Astrocyte (in vitro differentiated cells and primary cell): ENCODE data around the gene PRCD.

Experiments
- CTCF ChIP-seq: IDR thresholded peaks from 2 replicates; pipeline ENCODE4 v1.5.1; 2011; ENCODE audit warnings: low read depth, mild to moderate bottlenecking, inconsistent platforms, low read length, moderate library complexity; ENCODE audit not compliant: insufficient read depth
- EZH2 ChIP-seq: IDR thresholded peaks from 2 replicates; pipeline ENCODE4 v1.6.1; 2012; ENCODE audit warnings: mild to moderate bottlenecking, low read length, inconsistent platforms; ENCODE audit not compliant: insufficient read depth

DNA sequence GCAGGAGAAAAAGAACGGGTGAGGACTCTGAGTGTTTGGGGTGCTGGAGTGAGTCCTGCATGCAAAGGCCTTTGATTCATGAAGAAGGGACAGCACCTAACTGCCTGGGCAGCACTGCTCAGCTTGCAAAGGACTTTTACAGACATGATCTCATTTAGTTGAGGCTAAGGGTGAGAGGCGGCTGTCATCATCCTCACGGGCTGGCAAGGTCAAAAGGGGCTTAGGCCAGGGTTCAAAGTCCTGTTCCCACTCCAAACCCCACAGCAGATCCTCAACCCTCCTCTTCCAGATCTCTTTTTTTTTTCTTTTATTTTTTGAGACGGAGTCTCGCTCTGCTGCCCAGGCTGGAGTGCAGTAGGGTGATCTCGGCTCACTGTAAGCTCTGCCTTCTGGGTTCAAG, 43.4 kb upstream of the PRCD start:
- no peak for TF ChIP-seq CTCF
- TF ChIP-seq EZH2: no peak
